SK-N-SH (cell line): ENCODE data around the gene USP10. TPM values are rescaled to one million over a fixed set of nuclear protein-coding genes. Genes with fewer than 3 reads are reported as not detected.

Experiments
- CTCF ChIA-PET: fragments of 300-600, 350-600 bp; formaldehyde crosslinking; extraction: SDS; loops from one replicate; lab custom pipeline; 2021; lab: Yijun Ruan, JAX
- POLR2A ChIA-PET: fragments of 350-600 bp; sonication (Branson Sonifier 250); formaldehyde crosslinking; extraction: SDS; loops from one replicate; lab custom pipeline; 2020; ENCODE audit warnings: antibody characterized with exemption, inconsistent platforms; lab: Yijun Ruan, JAX
- DNase-seq: peaks from one replicate; pipeline ENCODE4 v3.0.0; 2012
- H2AFZ ChIP-seq: fragments of 200-600 bp; sonication (generic); 2 replicates; pipeline ENCODE4 v1.8.1; 2016; ENCODE audit warnings: antibody characterized with exemption, mild to moderate bottlenecking, low read depth
- H3F3A ChIP-seq: fragments of 200-600 bp; sonication (generic); replicated peaks from 2 replicates; pipeline ENCODE3; 2016; ENCODE audit warnings: antibody characterized with exemption, mild to moderate bottlenecking; ENCODE audit not compliant: insufficient read depth
- H3K27ac ChIP-seq, 2 experiments: fragments of 200-500 bp in 1 of 2; fragments of 200-600 bp in 1 of 2; sonication (Bioruptor generic) in 1 of 2; sonication (generic), shearing (Covaris generic) in 1 of 2; 2 replicates each; pipeline versions ENCODE4 v1.5.1 to v1.6.1; 2014 to 2016; ENCODE audit warnings: low read depth in 2 of 2, inconsistent platforms in 1 of 2, low read length in 1 of 2, mild to moderate bottlenecking in 1 of 2, mixed read lengths in 1 of 2
- H3K27me3 ChIP-seq: fragments of 200-600 bp; sonication (generic), shearing (Covaris generic); 2 replicates; pipeline ENCODE4 v1.6.1; 2016; ENCODE audit warnings: mixed run types; ENCODE audit not compliant: insufficient read depth
- H3K36me3 ChIP-seq, 2 experiments: fragments of 200-500 bp in 1 of 2; fragments of 200-600 bp in 1 of 2; sonication (Bioruptor generic) in 1 of 2; sonication (generic) in 1 of 2; replicated peaks in 1 of 2; 2 replicates each; pipeline versions ENCODE3 to v1.5.1; 2014 to 2016; ENCODE audit warnings: low read length in 1 of 2, mild to moderate bottlenecking in 1 of 2; ENCODE audit not compliant: insufficient read depth in 2 of 2, control insufficient read depth in 1 of 2
- H3K4me1 ChIP-seq, 2 experiments: fragments of 200-500 bp in 1 of 2; fragments of 200-600 bp in 1 of 2; sonication (Bioruptor generic) in 1 of 2; sonication (generic), shearing (Covaris generic) in 1 of 2; 2 replicates each; pipeline versions ENCODE4 v1.5.1 to v1.6.1; 2014 to 2016; ENCODE audit warnings: low read depth in 1 of 2, low read length in 1 of 2, mixed run types in 1 of 2; ENCODE audit not compliant: insufficient read depth in 2 of 2, control insufficient read depth in 1 of 2
- H3K4me2 ChIP-seq: fragments of 200-600 bp; sonication (generic), shearing (Covaris generic); 2 replicates; pipeline ENCODE4 v1.6.1; 2017; ENCODE audit warnings: mixed run types
- H3K4me3 ChIP-seq, 2 experiments: fragments of 200-500 bp in 1 of 2; fragments of 200-600 bp in 1 of 2; sonication (Bioruptor generic) in 1 of 2; sonication (generic), shearing (Covaris generic) in 1 of 2; 2 replicates each; pipeline versions ENCODE4 v1.5.1 to v1.8.1; 2014 to 2016; ENCODE audit warnings: low read depth in 2 of 2, inconsistent platforms in 1 of 2, low read length in 1 of 2, mild to moderate bottlenecking in 1 of 2, mixed read lengths in 1 of 2, moderate library complexity in 1 of 2
- H3K79me2 ChIP-seq: fragments of 200-600 bp; sonication (generic); 2 replicates; pipeline ENCODE4 v1.8.1; 2017; ENCODE audit warnings: mild to moderate bottlenecking; ENCODE audit not compliant: insufficient read depth
- H3K9ac ChIP-seq: fragments of 200-600 bp; sonication (generic); 2 replicates; pipeline ENCODE4 v1.6.1; 2017; ENCODE audit warnings: mixed run types
- H3K9me2 ChIP-seq: fragments of 200-600 bp; sonication (generic); 2 replicates; pipeline ENCODE4 v1.6.1; 2017; ENCODE audit warnings: mixed run types
- H3K9me3 ChIP-seq: fragments of 200-600 bp; sonication (generic); 2 replicates; pipeline ENCODE4 v1.6.1; 2017; ENCODE audit warnings: mixed run types, mild to moderate bottlenecking, moderate library complexity
- H4K20me1 ChIP-seq: fragments of 200-600 bp; sonication (generic); 2 replicates; pipeline ENCODE4 v1.6.1; 2017; ENCODE audit warnings: mild to moderate bottlenecking, mixed run types; ENCODE audit not compliant: insufficient read depth
- FOXM1 ChIP-seq: IDR thresholded peaks from 2 replicates; pipeline ENCODE4 v1.4.0; 2012; ENCODE audit warnings: low read depth, mild to moderate bottlenecking
- GABPA ChIP-seq: IDR thresholded peaks from 2 replicates; pipeline ENCODE4 v1.4.0; 2012; ENCODE audit warnings: low read depth, mild to moderate bottlenecking
- GATA2 ChIP-seq: sonication (generic); formaldehyde crosslinking; IDR thresholded peaks from 2 replicates; pipeline ENCODE4 v1.5.0; 2020; ENCODE audit warnings: mild to moderate bottlenecking, missing genetic modification reagents
- JUND ChIP-seq: IDR thresholded peaks from 2 replicates; pipeline ENCODE4 v1.4.0; 2012
- RAD21 ChIP-seq: IDR thresholded peaks from 2 replicates; pipeline ENCODE4 v1.6.1; 2012; ENCODE audit warnings: mild to moderate bottlenecking, low read length
- RCOR1 ChIP-seq: fragments of 150-350 bp; IDR thresholded peaks from 2 replicates; pipeline ENCODE4 v1.6.1; 2017; ENCODE audit warnings: antibody characterized with exemption, low read length
- RXRA ChIP-seq: IDR thresholded peaks from 2 replicates; pipeline ENCODE4 v1.4.0; 2012; ENCODE audit warnings: low read depth, mild to moderate bottlenecking, borderline replicate concordance
- YY1 ChIP-seq: IDR thresholded peaks from 2 replicates; pipeline ENCODE4 v1.4.0; 2012; ENCODE audit warnings: low read depth, mild to moderate bottlenecking
- WGBS: methylation state at CpG from one replicate; pipeline ENCODE4 v1.1.6; 2017; ENCODE audit warnings: low lambda C conversion rate; 5-methylcytosine and 5-hydroxymethylcytosine counted together
- polyA plus RNA-seq, 3 experiments: library from polyadenylated mRNA; depleted of rRNA; stranded (reverse); fragments of >200 nt; gene quantifications; 2 replicates each; pipeline ENCODE4 v1.2.3, GENCODE V29; 2012
- TF ChIP-seq, protein P1 (sequence below): IDR thresholded peaks from 2 replicates; pipeline ENCODE4 v1.6.1; 2012; ENCODE audit warnings: mild to moderate bottlenecking, low read depth, low read length, moderate library complexity
- TF ChIP-seq, protein P2 (sequence below): IDR thresholded peaks from 2 replicates; pipeline ENCODE4 v1.4.0; 2012; ENCODE audit warnings: low read depth
- TF ChIP-seq, protein P3 (sequence below): IDR thresholded peaks from 2 replicates; pipeline ENCODE4 v1.4.0; 2012; ENCODE audit warnings: low read depth, borderline replicate concordance
- TF ChIP-seq, protein P4 (sequence below): fragments of 150-350 bp; IDR thresholded peaks from 2 replicates; pipeline ENCODE4 v1.6.1; 2017; ENCODE audit warnings: antibody characterized with exemption, low read length, low read depth, borderline replicate concordance

Gene USP10
- polyA plus RNA-seq, 1 of the 3 experiments (the other 2 are of a cell fraction), result 49.2 TPM

DNA sequence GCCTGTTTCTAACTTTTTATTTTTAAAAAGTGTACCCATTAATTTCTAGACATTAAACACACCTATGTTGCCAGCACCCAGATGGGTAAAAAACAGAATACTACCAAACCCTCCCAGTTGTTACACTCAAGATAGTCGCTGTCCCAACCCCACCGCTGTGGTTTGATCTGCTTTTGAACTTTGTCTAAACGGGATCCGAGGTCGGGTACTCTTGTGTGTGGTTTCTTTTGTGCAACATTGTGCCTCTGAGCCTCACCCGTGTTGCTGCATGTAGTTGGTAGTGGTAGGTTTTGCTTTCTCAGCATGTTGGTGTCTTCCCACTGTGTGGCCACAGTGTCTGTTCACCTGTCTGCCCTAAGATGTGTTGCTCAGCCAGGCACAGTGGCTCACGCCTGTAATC lies 47.2 kb upstream of the USP10 start (continued):
- TF ChIP-seq, protein P1, sequence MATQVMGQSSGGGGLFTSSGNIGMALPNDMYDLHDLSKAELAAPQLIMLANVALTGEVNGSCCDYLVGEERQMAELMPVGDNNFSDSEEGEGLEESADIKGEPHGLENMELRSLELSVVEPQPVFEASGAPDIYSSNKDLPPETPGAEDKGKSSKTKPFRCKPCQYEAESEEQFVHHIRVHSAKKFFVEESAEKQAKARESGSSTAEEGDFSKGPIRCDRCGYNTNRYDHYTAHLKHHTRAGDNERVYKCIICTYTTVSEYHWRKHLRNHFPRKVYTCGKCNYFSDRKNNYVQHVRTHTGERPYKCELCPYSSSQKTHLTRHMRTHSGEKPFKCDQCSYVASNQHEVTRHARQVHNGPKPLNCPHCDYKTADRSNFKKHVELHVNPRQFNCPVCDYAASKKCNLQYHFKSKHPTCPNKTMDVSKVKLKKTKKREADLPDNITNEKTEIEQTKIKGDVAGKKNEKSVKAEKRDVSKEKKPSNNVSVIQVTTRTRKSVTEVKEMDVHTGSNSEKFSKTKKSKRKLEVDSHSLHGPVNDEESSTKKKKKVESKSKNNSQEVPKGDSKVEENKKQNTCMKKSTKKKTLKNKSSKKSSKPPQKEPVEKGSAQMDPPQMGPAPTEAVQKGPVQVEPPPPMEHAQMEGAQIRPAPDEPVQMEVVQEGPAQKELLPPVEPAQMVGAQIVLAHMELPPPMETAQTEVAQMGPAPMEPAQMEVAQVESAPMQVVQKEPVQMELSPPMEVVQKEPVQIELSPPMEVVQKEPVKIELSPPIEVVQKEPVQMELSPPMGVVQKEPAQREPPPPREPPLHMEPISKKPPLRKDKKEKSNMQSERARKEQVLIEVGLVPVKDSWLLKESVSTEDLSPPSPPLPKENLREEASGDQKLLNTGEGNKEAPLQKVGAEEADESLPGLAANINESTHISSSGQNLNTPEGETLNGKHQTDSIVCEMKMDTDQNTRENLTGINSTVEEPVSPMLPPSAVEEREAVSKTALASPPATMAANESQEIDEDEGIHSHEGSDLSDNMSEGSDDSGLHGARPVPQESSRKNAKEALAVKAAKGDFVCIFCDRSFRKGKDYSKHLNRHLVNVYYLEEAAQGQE, result no peak
- no peak for TF ChIP-seq GABPA
- TF ChIP-seq RCOR1, result no peak
- TF ChIP-seq, protein P2, sequence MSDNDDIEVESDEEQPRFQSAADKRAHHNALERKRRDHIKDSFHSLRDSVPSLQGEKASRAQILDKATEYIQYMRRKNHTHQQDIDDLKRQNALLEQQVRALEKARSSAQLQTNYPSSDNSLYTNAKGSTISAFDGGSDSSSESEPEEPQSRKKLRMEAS, result no peak

DNA sequence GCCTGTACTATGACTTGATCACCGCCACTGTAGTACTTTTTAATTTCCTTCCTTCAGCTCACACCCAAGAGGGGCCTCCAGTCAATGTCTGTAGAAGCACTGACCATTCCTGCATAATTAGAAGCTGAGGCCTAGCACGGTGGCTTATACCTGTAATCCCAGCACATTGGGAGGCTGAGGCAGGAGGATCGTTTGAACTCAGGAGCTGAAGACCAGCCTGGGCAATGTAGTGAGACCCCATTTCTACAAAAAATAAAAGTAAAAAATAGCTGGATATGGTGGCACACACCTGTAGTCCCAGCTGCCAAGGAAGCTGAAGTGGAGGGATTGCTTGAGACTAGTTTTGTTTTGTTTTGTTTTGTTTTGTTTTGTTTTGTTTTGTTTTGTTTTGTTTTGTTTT lies 45.6 kb upstream of the USP10 start:
- ChIA-PET CTCF (interaction anchor here (1.9 to 3.1 kb wide), 2 partner anchors 72 to 84 kb away, joined by 6 to 12 read pairs; no protein-coding TSS in a partner anchor), POLR2A (no interaction called here)
- no peak overlapping the region for H3K27ac ChIP-seq
- H2AFZ ChIP-seq, result no peak overlapping the region
- no peaks in the 10 kb centered on the region for H3K27me3 ChIP-seq
- TF ChIP-seq FOXM1 (no peak), GATA2 (no peak), YY1 (no peak), RAD21 (no peak)
- H3K36me3 ChIP-seq, result peaks cover 28 to 32% of the 10 kb centered on the region in 2 experiments
- WGBS, result 92% methylated on average over 3 of the region's 3 CpGs
- H3K9me2 ChIP-seq, result no peaks in the 10 kb centered on the region
- H3K79me2 ChIP-seq, result peaks cover 62% of the 10 kb centered on the region; the same call in 1 of the 2 replicates
- H3F3A ChIP-seq, result peaks cover 12% of the 10 kb centered on the region
- H3K4me3 ChIP-seq, result no peak overlapping the region
- no peaks in the 10 kb centered on the region for H3K9me3 ChIP-seq
- DNase-seq, result no peak
- no peak overlapping the region for H3K4me2 ChIP-seq
- H3K9ac ChIP-seq, result no peak overlapping the region
- H3K4me1 ChIP-seq, result peaks cover 0 to 3% of the 10 kb centered on the region in 2 experiments; a peak in 1 of 4 replicates
- peaks cover 13% of the 10 kb centered on the region for H4K20me1 ChIP-seq

DNA sequence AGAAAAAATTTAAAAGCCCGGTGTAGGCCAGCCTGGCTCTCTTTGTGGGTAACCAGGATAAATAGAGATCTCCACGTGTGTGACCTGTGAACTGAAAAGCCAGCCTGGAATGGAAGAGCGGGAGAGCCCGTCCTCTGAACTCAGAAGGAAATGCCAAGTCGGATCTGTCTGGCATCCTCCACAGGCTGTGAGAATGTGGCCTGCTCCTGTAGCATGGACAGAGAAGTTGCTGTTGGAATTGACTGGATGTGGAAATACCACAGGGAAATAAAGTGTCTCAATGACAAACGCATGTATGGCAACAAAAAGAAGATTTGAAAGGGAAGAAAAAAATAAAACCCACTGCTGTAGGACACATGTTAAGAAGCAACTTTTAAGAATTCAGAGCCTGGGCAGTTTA lies 44.8 kb upstream of the USP10 start:
- H3F3A ChIP-seq, result peaks cover 10% of the 10 kb centered on the region
- H3K36me3 ChIP-seq, result peaks cover 32 to 38% of the 10 kb centered on the region in 2 experiments
- no peak for DNase-seq
- H3K9me3 ChIP-seq, result no peaks in the 10 kb centered on the region
- POLR2A ChIA-PET, result no interaction called here
- H2AFZ ChIP-seq, result no peak overlapping the region
- no peaks in the 10 kb centered on the region for H3K9me2 ChIP-seq
- TF ChIP-seq JUND (no peak), RXRA (no peak)
- TF ChIP-seq, protein P3, sequence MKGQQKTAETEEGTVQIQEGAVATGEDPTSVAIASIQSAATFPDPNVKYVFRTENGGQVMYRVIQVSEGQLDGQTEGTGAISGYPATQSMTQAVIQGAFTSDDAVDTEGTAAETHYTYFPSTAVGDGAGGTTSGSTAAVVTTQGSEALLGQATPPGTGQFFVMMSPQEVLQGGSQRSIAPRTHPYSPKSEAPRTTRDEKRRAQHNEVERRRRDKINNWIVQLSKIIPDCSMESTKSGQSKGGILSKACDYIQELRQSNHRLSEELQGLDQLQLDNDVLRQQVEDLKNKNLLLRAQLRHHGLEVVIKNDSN, result no peak
- TF ChIP-seq, protein P4, sequence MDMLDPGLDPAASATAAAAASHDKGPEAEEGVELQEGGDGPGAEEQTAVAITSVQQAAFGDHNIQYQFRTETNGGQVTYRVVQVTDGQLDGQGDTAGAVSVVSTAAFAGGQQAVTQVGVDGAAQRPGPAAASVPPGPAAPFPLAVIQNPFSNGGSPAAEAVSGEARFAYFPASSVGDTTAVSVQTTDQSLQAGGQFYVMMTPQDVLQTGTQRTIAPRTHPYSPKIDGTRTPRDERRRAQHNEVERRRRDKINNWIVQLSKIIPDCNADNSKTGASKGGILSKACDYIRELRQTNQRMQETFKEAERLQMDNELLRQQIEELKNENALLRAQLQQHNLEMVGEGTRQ, result no peak
- WGBS, result 79% methylated on average over 6 of the region's 6 CpGs
- H3K27me3 ChIP-seq, result no peaks in the 10 kb centered on the region
- H3K79me2 ChIP-seq, result peaks cover 55% of the 10 kb centered on the region; the same call in 1 of the 2 replicates
- H3K27ac ChIP-seq, result no peak overlapping the region
- no peaks in the 10 kb centered on the region for H3K4me1 ChIP-seq
- no peak overlapping the region for H3K9ac ChIP-seq
- H3K4me3 ChIP-seq, result no peak overlapping the region
- CTCF ChIA-PET, result interaction anchor here (1.0 to 3.1 kb wide), 4 partner anchors 10 to 83 kb away, joined by 3 to 12 read pairs (median 4); no protein-coding TSS in a partner anchor
- H3K4me2 ChIP-seq, result no peak overlapping the region
- H4K20me1 ChIP-seq, result peaks cover 8% of the 10 kb centered on the region
